Endodermal cell (in vitro differentiated cells): ENCODE results near the gene OGA. TPM values are rescaled to one million over a fixed set of nuclear protein-coding genes. Genes with fewer than 3 reads are reported as not detected.

Experiments used
- DNase-seq: peaks from one replicate; pipeline ENCODE4 v3.0.0-alpha.2; 2017
- H3K27ac ChIP-seq: 2 replicates; pipeline ENCODE4 v1.5.1; 2013; ENCODE audit warnings: mild to moderate bottlenecking, low read depth, low read length, moderate library complexity
- H3K27me3 ChIP-seq: 2 replicates; pipeline ENCODE4 v1.6.1; 2013; ENCODE audit warnings: mild to moderate bottlenecking, low read length, moderate library complexity; ENCODE audit not compliant: insufficient read depth, control insufficient read depth, poor library complexity, severe bottlenecking
- H3K36me3 ChIP-seq: 2 replicates; pipeline ENCODE4 v1.7.0; 2013; ENCODE audit warnings: mild to moderate bottlenecking, low read length, moderate library complexity; ENCODE audit not compliant: control insufficient read depth, insufficient read depth
- H3K4me1 ChIP-seq: one replicate; pipeline ENCODE4 v1.7.0; 2013; ENCODE audit warnings: low read length; ENCODE audit not compliant: control insufficient read depth, insufficient read depth
- H3K4me3 ChIP-seq: 2 replicates; pipeline ENCODE4 v1.5.1; 2013; ENCODE audit warnings: mild to moderate bottlenecking, low read length, moderate library complexity
- H3K9ac ChIP-seq: 2 replicates; pipeline ENCODE4 v1.6.1; 2013; ENCODE audit warnings: mild to moderate bottlenecking, low read length, moderate library complexity; ENCODE audit not compliant: poor library complexity, severe bottlenecking; ENCODE audit errors: extremely low read depth
- H3K9me3 ChIP-seq: 2 replicates; pipeline ENCODE4 v1.6.1; 2013; ENCODE audit warnings: mild to moderate bottlenecking, low read length, moderate library complexity; ENCODE audit not compliant: control insufficient read depth
- H3K27ac Mint-ChIP-seq: 2 replicates; pipeline ENCODE4 v1.8.0; 2020; ENCODE audit warnings: mixed read lengths
- H3K27me3 Mint-ChIP-seq: 2 replicates; pipeline ENCODE4 v1.8.0; 2021; ENCODE audit warnings: mild to moderate bottlenecking, mixed read lengths; ENCODE audit not compliant: insufficient read depth
- H3K36me3 Mint-ChIP-seq: 2 replicates; pipeline ENCODE4 v1.8.0; 2020; ENCODE audit warnings: low read depth, mixed read lengths
- H3K4me1 Mint-ChIP-seq: 2 replicates; pipeline ENCODE4 v1.8.0; 2020; ENCODE audit warnings: mixed read lengths
- H3K4me3 Mint-ChIP-seq: 2 replicates; pipeline ENCODE4 v1.8.0; 2020; ENCODE audit warnings: mild to moderate bottlenecking, moderate library complexity, mixed read lengths
- H3K9me3 Mint-ChIP-seq: 2 replicates; pipeline ENCODE4 v1.8.0; 2020; ENCODE audit warnings: mild to moderate bottlenecking, mixed read lengths
- WGBS, 2 experiments: methylation state at CpG; one replicate each; pipeline versions ENCODE4 v1.1.5 to v1.1.7; 2013; ENCODE audit warnings: missing lambda C conversion rate in 2 of 2, mixed read lengths in 1 of 2; ENCODE audit not compliant: insufficient coverage in 1 of 2, insufficient read length in 1 of 2; 5-methylcytosine and 5-hydroxymethylcytosine counted together
- total RNA-seq, 2 donors: library from RNA; stranded (reverse); fragmentation: NEBNext Ultra II Directional in 1 of 2; extraction: Animal tissue kit (Norgen Biotek cat#: 25700) in 1 of 2; gene quantifications; 2 replicates in 1 of 2; 3 replicates in 1 of 2; pipeline ENCODE4 v1.2.1, GENCODE V29; 2021
- TF ChIP-seq, protein P1 (sequence below): fragments of 200-600 bp; sonication (generic); conservative IDR thresholded peaks from 2 replicates; pipeline ENCODE4 v1.5.0; 2021; ENCODE audit warnings: antibody characterized with exemption, mild to moderate bottlenecking

OGA gene
- total RNA-seq, 2 donors from 2014 or later: 138 to 149 TPM

DNA sequence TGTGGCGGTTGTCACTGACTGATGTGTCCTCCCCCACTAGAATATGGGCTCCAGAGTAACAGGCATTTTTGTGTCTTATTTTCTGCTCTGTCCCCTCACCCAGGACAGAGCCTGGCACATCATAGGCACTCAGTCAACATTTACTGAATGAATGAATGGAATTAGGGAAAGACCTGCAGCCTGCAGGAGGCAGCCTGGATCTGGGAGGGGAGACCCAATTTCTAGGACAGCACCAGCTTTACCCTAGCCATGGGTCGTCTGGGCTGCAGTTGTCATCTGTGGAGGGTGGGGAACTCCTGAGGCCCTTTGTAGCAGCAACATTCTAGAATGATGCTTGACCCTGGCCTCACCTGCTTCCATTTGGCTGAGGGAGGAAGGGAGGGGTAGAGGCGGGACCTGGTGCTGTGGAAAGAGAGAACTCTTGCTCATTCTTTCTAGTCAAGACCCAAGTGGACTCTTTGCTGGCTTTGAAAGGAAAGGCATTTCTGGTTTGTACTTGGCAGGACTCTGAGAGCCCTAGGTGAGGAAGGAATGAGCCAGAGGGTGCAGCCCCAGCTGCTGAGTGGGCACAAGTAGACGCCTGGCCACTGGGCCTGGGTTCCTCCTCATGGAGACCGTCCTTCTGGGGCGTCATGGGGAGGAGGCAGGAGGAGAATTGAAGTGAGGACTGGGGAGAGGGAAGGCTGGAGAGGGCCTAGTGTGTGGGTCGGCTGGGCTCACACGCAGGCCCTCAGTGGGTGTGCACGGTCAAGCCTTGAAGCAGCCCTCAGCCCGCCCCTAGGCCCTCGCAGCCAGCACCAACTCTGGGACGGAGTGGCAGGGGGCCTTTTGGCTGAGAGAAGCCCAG, 51.3 kb downstream of the OGA start:
- no peaks in the 10 kb centered on the region for H3K9me3 ChIP-seq
- H3K27me3 ChIP-seq: no peaks in the 10 kb centered on the region
- DNase-seq: peak; percentile 50
- Mint-ChIP-seq H3K9me3 (no peaks in the 10 kb centered on the region), H3K4me3 (no peak overlapping the region), H3K36me3 (peaks cover 13% of the 10 kb centered on the region), H3K4me1 (peaks cover 22% of the 10 kb centered on the region), H3K27me3 (no peaks in the 10 kb centered on the region), H3K27ac (no peak overlapping the region)
- H3K9ac ChIP-seq: no peak overlapping the region
- no peak overlapping the region for H3K27ac ChIP-seq
- peaks cover 15% of the 10 kb centered on the region for H3K4me1 ChIP-seq
- H3K4me3 ChIP-seq: no peak overlapping the region
- TF ChIP-seq, protein P1, sequence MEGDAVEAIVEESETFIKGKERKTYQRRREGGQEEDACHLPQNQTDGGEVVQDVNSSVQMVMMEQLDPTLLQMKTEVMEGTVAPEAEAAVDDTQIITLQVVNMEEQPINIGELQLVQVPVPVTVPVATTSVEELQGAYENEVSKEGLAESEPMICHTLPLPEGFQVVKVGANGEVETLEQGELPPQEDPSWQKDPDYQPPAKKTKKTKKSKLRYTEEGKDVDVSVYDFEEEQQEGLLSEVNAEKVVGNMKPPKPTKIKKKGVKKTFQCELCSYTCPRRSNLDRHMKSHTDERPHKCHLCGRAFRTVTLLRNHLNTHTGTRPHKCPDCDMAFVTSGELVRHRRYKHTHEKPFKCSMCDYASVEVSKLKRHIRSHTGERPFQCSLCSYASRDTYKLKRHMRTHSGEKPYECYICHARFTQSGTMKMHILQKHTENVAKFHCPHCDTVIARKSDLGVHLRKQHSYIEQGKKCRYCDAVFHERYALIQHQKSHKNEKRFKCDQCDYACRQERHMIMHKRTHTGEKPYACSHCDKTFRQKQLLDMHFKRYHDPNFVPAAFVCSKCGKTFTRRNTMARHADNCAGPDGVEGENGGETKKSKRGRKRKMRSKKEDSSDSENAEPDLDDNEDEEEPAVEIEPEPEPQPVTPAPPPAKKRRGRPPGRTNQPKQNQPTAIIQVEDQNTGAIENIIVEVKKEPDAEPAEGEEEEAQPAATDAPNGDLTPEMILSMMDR: no peak
- 92 to 96% methylated on average over 6 to 12 of the region's 12 CpGs for WGBS, 2 experiments
- peaks cover 36% of the 10 kb centered on the region for H3K36me3 ChIP-seq

DNA sequence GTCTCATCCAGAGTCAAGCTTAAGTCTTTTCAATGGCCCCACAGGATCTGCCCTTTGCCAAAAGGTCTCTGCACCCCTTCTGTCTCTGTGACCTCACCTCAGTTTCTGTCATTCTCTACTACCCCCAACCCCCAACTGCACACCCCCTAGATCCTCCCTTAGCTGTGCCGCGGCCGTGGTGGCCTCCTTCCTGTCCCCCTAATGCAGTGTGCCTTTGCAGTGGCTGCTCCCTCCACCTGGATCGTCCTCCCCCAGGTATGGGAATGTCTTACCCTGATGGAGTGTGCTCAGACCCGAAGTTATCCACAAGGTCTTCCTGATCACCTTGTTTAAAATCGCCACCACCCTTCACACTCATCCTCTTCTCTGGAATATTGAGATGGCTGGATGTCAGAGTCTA, 51.9 kb downstream of the OGA start:
- H3K36me3 Mint-ChIP-seq: peaks cover 8% of the 10 kb centered on the region
- H3K27me3 ChIP-seq: no peaks in the 10 kb centered on the region
- WGBS, 2 experiments: 91% methylated on average over 5 of the region's 6 CpGs; no CpG with 5 or more reads in 1 of the 2 experiments

DNA sequence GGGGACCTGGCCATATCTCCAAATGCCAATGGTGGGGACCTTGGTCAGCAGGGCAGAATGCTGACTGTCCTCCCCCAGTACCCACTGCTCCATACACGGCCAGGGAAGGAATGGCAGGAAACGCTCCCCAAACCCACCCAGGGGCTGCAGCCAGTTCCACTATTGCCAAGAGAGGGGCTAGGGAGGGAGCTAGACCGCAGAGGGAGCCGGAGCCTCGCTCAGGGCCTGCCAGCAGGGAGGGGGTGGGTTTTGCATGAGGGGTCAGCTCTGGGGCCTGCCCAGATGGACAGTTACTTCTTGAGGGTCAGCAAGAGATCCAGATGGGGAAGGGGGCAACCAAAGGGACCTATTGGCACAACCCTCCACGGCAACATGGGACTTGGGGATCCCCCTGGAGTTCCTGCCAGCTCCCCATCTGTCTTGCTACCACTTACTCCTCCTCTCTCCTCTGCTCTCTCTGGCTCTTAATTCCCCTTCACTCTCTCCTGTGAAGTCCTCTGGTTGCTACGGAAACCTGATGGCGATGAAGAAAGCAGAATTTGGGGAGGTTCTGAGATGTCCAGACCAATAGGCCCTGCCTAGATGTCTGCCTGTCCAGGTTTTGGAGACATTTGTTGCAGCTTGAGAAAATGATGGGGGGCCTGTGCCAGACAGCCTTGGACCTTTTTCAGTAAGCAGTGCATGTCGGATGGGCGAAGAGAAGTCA, 55.0 kb downstream of the OGA start:
- peaks cover 5% of the 10 kb centered on the region for H3K36me3 ChIP-seq
- H3K9ac ChIP-seq: no peak overlapping the region
- Mint-ChIP-seq H3K9me3 (no peaks in the 10 kb centered on the region), H3K4me3 (no peak overlapping the region), H3K4me1 (peaks cover 25% of the 10 kb centered on the region), H3K27ac (no peak overlapping the region), H3K27me3 (peaks cover 3% of the 10 kb centered on the region), H3K36me3 (no peaks in the 10 kb centered on the region)
- no peak overlapping the region for H3K4me3 ChIP-seq
- H3K27ac ChIP-seq: no peak overlapping the region
- H3K4me1 ChIP-seq: peaks cover 17% of the 10 kb centered on the region
- DNase-seq: no peak
- TF ChIP-seq, protein P1: no peak
- 87 to 95% methylated on average over 3 to 10 of the region's 10 CpGs for WGBS, 2 experiments
- H3K9me3 ChIP-seq: no peaks in the 10 kb centered on the region
- no peaks in the 10 kb centered on the region for H3K27me3 ChIP-seq

More for the DNA sequence above, 51.9 kb downstream of the OGA start:
- Histone ChIP-seq H3K9me3 (no peaks in the 10 kb centered on the region), H3K9ac (no peak overlapping the region), H3K4me1 (peaks cover 12% of the 10 kb centered on the region), H3K4me3 (no peak overlapping the region), H3K36me3 (peaks cover 30% of the 10 kb centered on the region), H3K27ac (no peak overlapping the region)
- no peak overlapping the region for H3K27ac Mint-ChIP-seq
- no peaks in the 10 kb centered on the region for H3K9me3 Mint-ChIP-seq
- TF ChIP-seq, protein P1: no peak
- H3K4me1 Mint-ChIP-seq: peaks cover 22% of the 10 kb centered on the region
- H3K27me3 Mint-ChIP-seq: no peaks in the 10 kb centered on the region
- H3K4me3 Mint-ChIP-seq: no peak overlapping the region
- no peak for DNase-seq
